HG03378 (cell line): ENCODE measurements around the gene RAB36.

Experiments used
- ATAC-seq: cut with Tn5 transposase; IDR thresholded peaks from one replicate; pipeline ENCODE4 v1.9.1; 2021; ENCODE audit warnings: mild to moderate bottlenecking, moderate library complexity; ENCODE audit not compliant: unreplicated experiment

The RAB36 gene

GRCh38 chr22:23203452-23204124 is 58.3 kb downstream of the RAB36 start:
- ATAC-seq: no peak

- no peak for ATAC-seq
Observed at GRCh38 chr22:23204125-23204488, 58.8 kb downstream of the RAB36 start.

GRCh38 chr22:23204541-23205157 is 59.4 kb downstream of the RAB36 start:
- ATAC-seq: no peak

- ATAC-seq: no peak
Observed at GRCh38 chr22:23205339-23206049, 60.2 kb downstream of the RAB36 start.

- ATAC-seq: no peak
Observed at GRCh38 chr22:23206915-23207314, 61.6 kb downstream of the RAB36 start.

GRCh38 chr22:23207729-23208393 is 62.6 kb downstream of the RAB36 start:
- no peak for ATAC-seq

- no peak for ATAC-seq
Observed at GRCh38 chr22:23210428-23211170, 65.3 kb downstream of the RAB36 start.

GRCh38 chr22:23211622-23212021 is 66.3 kb downstream of the RAB36 start:
- ATAC-seq: no peak

- ATAC-seq: no peak
Observed at GRCh38 chr22:23212061-23213021, 67.1 kb downstream of the RAB36 start.

- no peak for ATAC-seq
Observed at GRCh38 chr22:23213022-23213555, 67.8 kb downstream of the RAB36 start.

- no peak for ATAC-seq
Observed at GRCh38 chr22:23213581-23214334, 68.5 kb downstream of the RAB36 start.
